HG03060 (cell line): ENCODE data around the gene TMEM185A.
A peak's percentile ranks its signal among the peaks of the same experiment; 100 is the strongest.
"Not testable (repeated sequence)": the region's sequence is repeated elsewhere in the genome, so short reads cannot be mapped to it uniquely, and the experiment has no call there.

Experiments
- ATAC-seq: cut with Tn5 transposase; IDR thresholded peaks from one replicate; pipeline ENCODE4 v1.9.1; 2021; ENCODE audit warnings: low read depth, moderate number of reproducible peaks; ENCODE audit not compliant: unreplicated experiment

TMEM185A gene

GRCh38 chrX:149628280-149628679 is 3.3 kb downstream of the TMEM185A start:
- no peak for ATAC-seq

- ATAC-seq: not testable (repeated sequence)
Measured at GRCh38 chrX:149626829-149627228, 4.8 kb downstream of the TMEM185A start.

- ATAC-seq: not testable (repeated sequence)
Measured at GRCh38 chrX:149619662-149620061, 11.9 kb downstream of the TMEM185A start.

- no peak for ATAC-seq
Measured at GRCh38 chrX:149618871-149619270, 12.7 kb downstream of the TMEM185A start.

GRCh38 chrX:149611623-149612175 is 19.9 kb downstream of the TMEM185A start:
- no peak for ATAC-seq

GRCh38 chrX:149610511-149610910 is 21.1 kb downstream of the TMEM185A start:
- no peak for ATAC-seq

- ATAC-seq: no peak
Measured at GRCh38 chrX:149607699-149608098, 23.9 kb downstream of the TMEM185A start.

GRCh38 chrX:149605248-149605885 is 26.2 kb downstream of the TMEM185A start:
- ATAC-seq: not testable (repeated sequence)

- ATAC-seq: not testable (repeated sequence)
Measured at GRCh38 chrX:149598603-149599002, 33.0 kb downstream of the TMEM185A start.

- ATAC-seq: not testable (repeated sequence)
Measured at GRCh38 chrX:149595943-149596342, 35.6 kb downstream of the TMEM185A start.

- not testable (repeated sequence) for ATAC-seq
Measured at GRCh38 chrX:149595214-149595613, 36.4 kb downstream of the TMEM185A start, which contains the start of gene HSFX2. Gene HSFX2, minus strand, starts transcription at chrX:149595314. Its CDS starts 614 bp downstream, at chrX:149594700.

- not testable (repeated sequence) for ATAC-seq
Measured at GRCh38 chrX:149590993-149591392, 40.6 kb downstream of the TMEM185A start.

GRCh38 chrX:149587359-149587758 is 44.2 kb downstream of the TMEM185A start, which contains the start of gene MAGEA9B:
Gene MAGEA9B, minus strand, starts transcription at chrX:149587459. Its CDS starts 4,280 bp downstream, at chrX:149583179.
- not testable (repeated sequence) for ATAC-seq

- not testable (repeated sequence) for ATAC-seq
Measured at GRCh38 chrX:149585631-149586030, 46.0 kb downstream of the TMEM185A start.

GRCh38 chrX:149573456-149573855 is 58.1 kb downstream of the TMEM185A start:
- ATAC-seq: peak; percentile 99

- no peak for ATAC-seq
Measured at GRCh38 chrX:149572743-149573142, 58.8 kb downstream of the TMEM185A start.

GRCh38 chrX:149571770-149572169 is 59.8 kb downstream of the TMEM185A start:
- no peak for ATAC-seq

- no peak for ATAC-seq
Measured at GRCh38 chrX:149570668-149571067, 60.9 kb downstream of the TMEM185A start.

- no peak for ATAC-seq
Measured at GRCh38 chrX:149569770-149570169, 61.8 kb downstream of the TMEM185A start.

GRCh38 chrX:149568701-149569296 is 62.8 kb downstream of the TMEM185A start:
- ATAC-seq: no peak

GRCh38 chrX:149567621-149568417 is 63.8 kb downstream of the TMEM185A start:
- ATAC-seq: no peak
